SK-N-SH treated with all-trans-retinoic acid at 6 μM for 48 hours (cell line): ENCODE data around the gene NINL.

Experiments
- ARNTL ChIP-seq: fragments of 450-650 bp; formaldehyde crosslinking; IDR thresholded peaks from 2 replicates; pipeline ENCODE4 v1.5.0; 2020; ENCODE audit warnings: low read depth, mild to moderate bottlenecking, moderate library complexity, borderline replicate concordance
- ESRRG ChIP-seq: fragments of 250-450 bp; sonication (Bioruptor Pico); IDR thresholded peaks from 2 replicates; pipeline ENCODE4 v1.6.1; 2021; ENCODE audit warnings: mild to moderate bottlenecking
- GLIS3 ChIP-seq: fragments of 250-450 bp; sonication (Bioruptor Pico); IDR thresholded peaks from 2 replicates; pipeline ENCODE4 v1.5.0; 2020; ENCODE audit warnings: mild to moderate bottlenecking, moderate library complexity
- RARB ChIP-seq: fragments of 250-450 bp; sonication (Bioruptor Pico); IDR thresholded peaks from 2 replicates; pipeline ENCODE4 v1.8.0; 2021; ENCODE audit warnings: mild to moderate bottlenecking, moderate library complexity
- TCF4 ChIP-seq: fragments of 250-450 bp; sonication (Bioruptor Pico); IDR thresholded peaks from 2 replicates; pipeline ENCODE4 v1.8.0; 2021; ENCODE audit warnings: mild to moderate bottlenecking, moderate library complexity, borderline replicate concordance
- ZNF8 ChIP-seq: fragments of 450-650 bp; formaldehyde crosslinking; IDR thresholded peaks from 2 replicates; pipeline ENCODE4 v1.5.0; 2020; ENCODE audit warnings: mild to moderate bottlenecking, moderate library complexity
- TF ChIP-seq, protein P1 (sequence below): fragments of 250-450 bp; sonication (Bioruptor Pico); IDR thresholded peaks from 2 replicates; pipeline ENCODE4 v1.8.0; 2020; ENCODE audit warnings: mild to moderate bottlenecking, moderate library complexity, borderline replicate concordance
- TF ChIP-seq, protein P2 (sequence below): fragments of 250-450 bp; sonication (Bioruptor Pico); IDR thresholded peaks from 2 replicates; pipeline ENCODE4 v1.5.1; 2021; ENCODE audit warnings: mild to moderate bottlenecking, moderate library complexity

DNA sequence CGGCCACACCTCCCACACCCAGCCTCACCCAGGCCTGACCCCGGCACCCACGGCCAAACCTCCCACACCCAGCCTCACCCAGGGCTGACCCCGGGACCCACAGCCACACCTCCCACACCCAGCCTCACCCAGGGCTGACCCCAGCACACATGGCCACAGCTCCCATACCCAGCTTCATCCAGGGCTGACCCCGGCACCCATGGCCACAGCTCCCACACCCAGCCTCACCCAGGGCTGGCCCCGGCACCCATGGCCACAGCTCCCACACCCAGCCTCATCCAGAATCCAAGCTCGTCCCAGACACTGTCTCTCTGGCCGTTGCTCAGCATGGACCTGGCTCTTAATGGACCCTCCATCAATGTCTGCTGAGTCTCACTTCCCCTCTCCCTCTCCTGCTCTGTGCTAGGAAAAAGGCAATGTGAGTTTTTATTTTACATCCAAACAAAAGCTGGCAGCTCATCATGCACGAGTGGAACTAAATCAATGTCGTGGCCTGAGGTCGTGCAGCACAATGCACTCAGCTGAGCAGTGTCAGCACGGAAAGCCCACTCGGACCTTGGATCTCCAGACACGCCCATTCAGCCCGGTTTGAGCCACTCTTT is 36.1 kb downstream of the NINL start:
- no peak for TF ChIP-seq RARB (CRISPR knock-in tag)
- no peak for TF ChIP-seq ARNTL (CRISPR knock-in tag)
- TF ChIP-seq, protein P1, sequence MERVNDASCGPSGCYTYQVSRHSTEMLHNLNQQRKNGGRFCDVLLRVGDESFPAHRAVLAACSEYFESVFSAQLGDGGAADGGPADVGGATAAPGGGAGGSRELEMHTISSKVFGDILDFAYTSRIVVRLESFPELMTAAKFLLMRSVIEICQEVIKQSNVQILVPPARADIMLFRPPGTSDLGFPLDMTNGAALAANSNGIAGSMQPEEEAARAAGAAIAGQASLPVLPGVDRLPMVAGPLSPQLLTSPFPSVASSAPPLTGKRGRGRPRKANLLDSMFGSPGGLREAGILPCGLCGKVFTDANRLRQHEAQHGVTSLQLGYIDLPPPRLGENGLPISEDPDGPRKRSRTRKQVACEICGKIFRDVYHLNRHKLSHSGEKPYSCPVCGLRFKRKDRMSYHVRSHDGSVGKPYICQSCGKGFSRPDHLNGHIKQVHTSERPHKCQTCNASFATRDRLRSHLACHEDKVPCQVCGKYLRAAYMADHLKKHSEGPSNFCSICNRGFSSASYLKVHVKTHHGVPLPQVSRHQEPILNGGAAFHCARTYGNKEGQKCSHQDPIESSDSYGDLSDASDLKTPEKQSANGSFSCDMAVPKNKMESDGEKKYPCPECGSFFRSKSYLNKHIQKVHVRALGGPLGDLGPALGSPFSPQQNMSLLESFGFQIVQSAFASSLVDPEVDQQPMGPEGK (CRISPR knock-in tag), result no peak
- no peak for TF ChIP-seq GLIS3 (CRISPR knock-in tag)
- no peak for TF ChIP-seq ZNF8
- no peak for TF ChIP-seq ESRRG
- TF ChIP-seq, protein P2, sequence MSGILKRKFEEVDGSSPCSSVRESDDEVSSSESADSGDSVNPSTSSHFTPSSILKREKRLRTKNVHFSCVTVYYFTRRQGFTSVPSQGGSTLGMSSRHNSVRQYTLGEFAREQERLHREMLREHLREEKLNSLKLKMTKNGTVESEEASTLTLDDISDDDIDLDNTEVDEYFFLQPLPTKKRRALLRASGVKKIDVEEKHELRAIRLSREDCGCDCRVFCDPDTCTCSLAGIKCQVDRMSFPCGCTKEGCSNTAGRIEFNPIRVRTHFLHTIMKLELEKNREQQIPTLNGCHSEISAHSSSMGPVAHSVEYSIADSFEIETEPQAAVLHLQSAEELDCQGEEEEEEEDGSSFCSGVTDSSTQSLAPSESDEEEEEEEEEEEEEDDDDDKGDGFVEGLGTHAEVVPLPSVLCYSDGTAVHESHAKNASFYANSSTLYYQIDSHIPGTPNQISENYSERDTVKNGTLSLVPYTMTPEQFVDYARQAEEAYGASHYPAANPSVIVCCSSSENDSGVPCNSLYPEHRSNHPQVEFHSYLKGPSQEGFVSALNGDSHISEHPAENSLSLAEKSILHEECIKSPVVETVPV, result no peak
- TF ChIP-seq TCF4, result no peak
